Midbrain (tissue), 1 donor: ENCODE measurements around the gene COL1A1.

ENCODE experiments used
- DNase-seq: peaks from one replicate; lab custom pipeline; 2025; lab: John Stamatoyannopoulos, UW

COL1A1 gene

GRCh38 chr17:50201276-50201854, at the start of gene COL1A1:
Gene COL1A1, minus strand, starts transcription at chr17:50201631. Its CDS starts 118 bp downstream, at chr17:50201513.
- DNase-seq = no peak

GRCh38 chr17:50248255-50248654, 46.8 kb upstream of the COL1A1 start:
- DNase-seq = no peak

DNA sequence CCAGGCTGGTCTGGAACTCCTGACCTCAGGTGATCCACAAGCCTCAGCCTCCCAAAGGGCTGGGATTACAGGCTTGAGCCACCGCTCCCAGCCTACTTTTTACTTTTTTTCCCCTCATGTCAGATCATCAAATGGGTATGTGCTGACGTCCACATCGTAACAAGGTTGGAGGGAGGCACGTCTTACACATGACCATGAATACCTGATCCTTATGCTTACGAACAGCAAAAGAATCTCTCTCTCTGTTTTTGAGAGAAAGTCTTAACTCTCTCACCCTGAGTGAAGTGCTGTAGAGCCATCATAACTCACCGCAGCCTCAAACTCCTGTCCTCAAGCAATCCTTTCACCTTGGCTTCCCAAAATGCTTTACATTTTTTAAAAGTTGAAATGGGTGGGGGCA, 43.3 kb upstream of the COL1A1 start:
- DNase-seq = no peak

- DNase-seq = no peak
Observed at GRCh38 chr17:50241431-50241830, 40.0 kb upstream of the COL1A1 start.

- DNase-seq = no peak
Observed at GRCh38 chr17:50240851-50241250, 39.4 kb upstream of the COL1A1 start.

GRCh38 chr17:50239937-50240336, 38.5 kb upstream of the COL1A1 start:
- no peak for DNase-seq

- no peak for DNase-seq
Observed at GRCh38 chr17:50238601-50239280, 37.3 kb upstream of the COL1A1 start.

DNA sequence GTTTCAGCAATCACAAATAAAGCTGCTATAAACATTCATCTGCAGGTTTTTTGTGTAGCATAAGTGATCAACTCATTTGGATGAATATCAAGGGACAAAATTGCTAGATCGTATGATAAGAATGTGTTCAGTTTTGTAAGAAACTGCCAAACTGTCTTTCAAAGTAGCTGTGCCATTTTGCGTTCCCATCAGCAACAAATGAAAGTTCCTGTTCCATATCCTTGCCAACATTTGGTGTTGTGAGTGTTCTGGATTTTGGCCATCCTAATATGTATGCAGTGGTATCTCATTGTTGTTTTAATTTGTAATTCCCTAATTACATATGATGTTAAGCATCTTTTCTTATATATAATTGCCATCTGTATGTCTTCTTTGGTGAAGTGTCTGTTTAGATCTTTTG, 36.5 kb upstream of the COL1A1 start:
- no peak for DNase-seq

- no peak for DNase-seq
Observed at GRCh38 chr17:50234581-50234980, 33.1 kb upstream of the COL1A1 start.

DNA sequence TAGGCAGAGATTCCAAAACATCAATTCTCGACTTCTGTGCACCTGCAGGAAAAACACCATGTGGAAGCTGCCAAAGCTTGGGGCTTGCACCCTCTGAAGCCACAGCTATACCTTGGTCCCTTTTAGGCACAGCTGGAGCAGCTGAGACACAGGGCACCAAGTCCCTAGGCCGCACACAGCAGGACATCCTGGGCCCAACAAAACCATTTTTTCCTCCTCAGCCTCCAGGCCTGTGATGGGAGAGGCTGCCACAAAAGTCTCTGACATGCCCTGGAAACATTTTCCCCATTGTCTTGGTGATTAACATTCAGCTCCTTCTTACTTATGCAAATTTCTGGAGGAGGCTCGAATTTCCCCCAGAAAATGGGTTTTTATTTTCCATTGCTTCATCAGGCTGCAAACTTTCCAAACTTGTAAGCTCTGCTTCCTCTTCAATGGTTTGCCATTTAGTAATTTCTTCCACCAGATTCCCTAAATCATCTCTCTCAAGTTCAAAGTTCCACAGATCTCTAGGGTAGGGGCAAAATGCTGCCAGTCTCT, 24.3 kb upstream of the COL1A1 start:
- DNase-seq = no peak

- no peak for DNase-seq
Observed at GRCh38 chr17:50222922-50223321, 21.5 kb upstream of the COL1A1 start.

DNA sequence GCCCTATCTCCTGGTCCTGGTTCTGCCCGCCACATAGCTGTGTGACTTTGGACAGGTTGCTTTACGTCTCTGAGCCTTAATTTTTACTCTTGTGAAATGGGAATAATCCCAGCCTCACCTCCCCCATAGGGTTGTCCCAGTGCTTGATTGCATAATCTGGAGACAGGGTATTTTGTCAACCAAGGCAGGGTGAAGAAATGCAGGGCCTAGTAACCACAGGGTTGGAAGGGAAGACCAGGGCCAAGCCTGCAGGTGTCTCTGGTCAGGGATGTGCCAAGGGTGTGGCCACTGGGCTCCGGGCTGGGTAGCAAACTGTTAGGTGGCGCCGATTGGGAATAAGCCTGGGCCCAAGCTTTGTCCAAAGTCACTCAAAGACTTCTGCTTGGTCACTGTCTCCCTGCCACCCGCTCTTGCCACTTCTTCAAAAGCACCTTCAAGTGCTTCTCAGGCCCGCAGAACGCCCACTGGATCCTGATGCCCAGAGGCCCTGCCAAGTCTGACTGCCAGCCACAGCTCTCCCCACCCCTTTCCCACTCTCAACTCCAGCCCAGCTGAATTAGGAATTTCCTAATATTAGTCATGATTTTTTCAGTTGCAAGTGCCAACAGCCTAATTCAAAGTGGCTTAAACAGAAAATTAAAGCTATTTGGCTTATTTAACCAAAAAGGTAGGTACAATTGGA, 20.6 kb upstream of the COL1A1 start:
- peak; percentile 14 for DNase-seq

DNA sequence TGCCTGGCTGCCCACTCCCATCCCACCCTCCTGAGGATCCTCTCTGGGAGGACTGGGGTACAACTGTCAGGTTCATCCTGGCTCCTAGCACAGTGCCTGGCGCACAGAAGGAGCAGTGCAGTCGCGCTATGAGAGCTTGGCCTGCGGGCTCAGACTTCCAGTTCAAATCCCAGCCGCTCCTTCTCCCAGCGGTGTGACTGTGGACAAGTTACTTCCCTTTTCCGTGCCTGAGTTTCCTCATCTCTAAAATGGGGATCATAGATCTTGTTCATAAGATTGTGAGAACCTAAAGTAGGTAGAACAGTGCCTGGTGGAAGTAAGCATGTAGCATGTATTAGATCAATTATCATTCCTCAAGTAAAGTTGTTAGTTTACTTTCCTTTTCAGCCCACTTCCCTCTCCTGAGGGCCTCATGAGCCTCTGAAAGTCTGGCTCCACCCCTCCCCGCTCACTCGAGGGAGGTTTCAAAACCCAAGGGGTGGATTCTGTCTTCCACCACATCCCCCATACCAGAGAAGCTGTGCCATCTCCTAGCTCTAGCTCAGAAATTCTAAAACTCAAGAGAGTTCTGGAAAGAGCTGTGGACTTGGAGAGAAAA, 19.9 kb upstream of the COL1A1 start:
- DNase-seq = no peak

DNA sequence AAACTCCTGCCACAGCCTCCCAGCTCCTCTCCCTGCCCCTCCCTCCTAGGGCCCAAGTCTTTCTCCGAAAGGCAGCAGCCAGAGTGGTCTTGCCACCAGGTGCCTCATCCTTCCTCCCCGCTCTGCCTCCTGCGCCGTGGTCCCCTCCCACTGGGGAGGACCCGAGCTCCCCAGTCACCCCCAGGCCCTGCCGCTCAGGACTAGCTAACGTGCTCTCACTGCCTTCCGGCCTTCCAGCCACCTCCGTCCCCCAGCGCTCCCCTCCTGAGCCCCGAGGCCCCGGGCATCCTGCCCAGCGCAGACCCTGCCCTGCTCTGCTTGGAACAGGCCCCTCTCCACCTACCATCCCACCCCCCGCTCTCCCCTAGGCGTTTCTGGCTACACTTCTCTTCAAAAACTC, 19.4 kb upstream of the COL1A1 start:
- no peak for DNase-seq

GRCh38 chr17:50219939-50220465, 18.6 kb upstream of the COL1A1 start:
- no peak for DNase-seq

DNA sequence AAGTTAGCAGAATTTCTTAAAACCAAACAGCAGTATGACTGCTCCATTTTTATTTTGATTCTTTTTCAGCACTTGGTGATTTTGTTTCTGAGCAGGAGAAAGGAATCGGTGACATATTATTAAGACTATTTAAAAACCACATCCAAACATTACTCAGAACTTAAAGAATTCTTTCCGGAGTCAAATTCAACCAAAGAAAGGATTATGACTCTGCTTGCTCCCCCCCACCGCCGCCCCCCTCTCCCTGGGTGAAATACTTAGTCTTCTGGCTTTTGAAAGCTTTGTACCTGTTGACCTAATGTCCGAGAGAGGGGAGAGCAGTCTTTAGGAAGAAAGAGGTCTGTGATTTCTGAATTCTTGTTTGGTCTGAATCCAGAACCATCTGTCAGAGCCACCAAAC, 17.9 kb upstream of the COL1A1 start:
- DNase-seq = no peak

- DNase-seq = no peak
Observed at GRCh38 chr17:50218771-50219315, 17.4 kb upstream of the COL1A1 start.

DNA sequence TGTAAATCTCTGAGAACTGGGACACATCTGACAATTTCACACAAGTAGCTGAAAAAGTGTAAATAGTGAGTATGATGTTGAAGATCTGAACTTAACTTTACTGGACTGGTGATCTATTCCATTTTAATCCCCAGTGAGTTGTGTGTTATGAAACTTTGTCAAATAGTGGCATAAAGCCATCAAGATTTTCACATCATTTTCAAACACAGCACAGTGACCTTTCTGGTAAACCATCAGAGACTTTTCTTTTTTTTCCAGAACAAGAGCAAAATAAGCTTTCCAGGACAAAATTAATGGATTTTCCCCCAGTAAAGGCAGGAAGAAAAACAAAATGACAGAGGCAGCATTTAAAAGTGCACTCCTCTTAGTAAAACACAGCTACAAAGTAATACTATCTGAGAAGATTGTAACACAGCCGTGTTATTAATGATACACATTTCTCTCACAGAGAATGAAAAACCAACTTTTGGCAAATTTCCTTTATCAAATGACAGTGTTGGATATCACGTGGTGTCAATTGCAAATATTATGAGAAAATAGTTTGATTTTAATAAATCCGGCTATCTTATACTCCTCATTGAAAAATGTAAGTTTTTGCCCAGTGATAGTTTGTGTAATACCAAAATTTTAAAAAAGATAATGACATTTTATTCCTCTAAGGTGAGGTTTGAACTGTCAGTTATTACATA, 16.8 kb upstream of the COL1A1 start:
- DNase-seq = no peak

DNA sequence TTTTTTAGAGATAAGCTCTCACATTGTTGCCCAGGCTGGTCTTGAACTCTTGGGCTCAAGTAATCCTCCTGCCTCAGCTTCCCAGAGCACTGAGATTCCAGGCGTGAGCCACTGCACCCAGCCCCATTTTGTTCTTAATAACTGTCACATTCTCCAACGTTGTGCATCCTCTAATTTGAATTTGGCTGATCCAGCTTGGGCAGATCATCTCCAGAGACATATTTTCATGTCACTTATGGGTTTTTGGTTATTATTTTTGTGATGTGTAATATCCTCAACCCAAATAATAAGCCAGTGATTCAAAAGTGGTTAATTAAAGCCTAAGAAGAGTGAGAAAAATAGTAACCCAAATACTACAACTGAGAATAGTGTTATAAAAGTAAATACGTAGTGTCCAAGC, 16.2 kb upstream of the COL1A1 start:
- DNase-seq = no peak

DNA sequence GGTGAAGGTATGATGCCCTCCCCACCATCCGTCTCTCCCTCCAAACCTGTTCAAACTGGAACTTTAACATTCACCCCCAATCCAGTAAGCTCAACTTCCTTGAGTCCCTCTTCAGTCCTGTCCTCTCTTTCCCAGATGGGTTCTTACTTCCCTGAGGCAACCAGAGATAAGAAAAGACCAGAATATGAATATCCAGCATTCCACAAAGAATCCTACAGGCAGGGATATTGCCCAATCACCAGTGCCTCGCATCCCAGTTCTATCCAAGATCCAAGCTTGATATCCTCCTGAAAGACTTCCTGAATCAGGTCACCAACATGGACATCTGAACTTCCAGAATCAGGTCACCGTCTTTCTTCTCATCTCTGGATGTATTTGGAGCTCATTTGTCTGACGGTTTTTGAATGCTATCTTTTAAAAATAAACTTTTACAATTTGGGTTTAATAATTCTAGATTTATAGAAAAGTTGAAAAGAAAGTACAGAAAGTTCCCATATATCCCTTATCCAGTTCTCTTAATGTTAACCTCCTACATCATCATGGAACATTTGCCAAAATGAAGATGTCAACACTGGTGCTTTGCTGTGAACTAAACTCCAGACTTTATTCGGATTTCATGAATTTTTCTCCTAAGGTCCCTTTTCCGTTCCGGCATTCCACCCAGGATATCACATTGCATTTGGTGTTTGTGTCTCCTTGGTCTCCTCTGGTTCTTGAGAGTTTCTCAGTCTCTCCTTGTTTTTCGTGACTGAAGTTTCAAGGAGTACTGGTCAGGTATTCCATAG, 13.7 kb upstream of the COL1A1 start:
- no peak for DNase-seq
